HG02884 (cell line): ENCODE results near the gene TMEM253.

Source experiments
- ATAC-seq: cut with Tn5 transposase; IDR thresholded peaks from one replicate; pipeline ENCODE4 v1.9.1; 2021; ENCODE audit warnings: mild to moderate bottlenecking, moderate library complexity; ENCODE audit not compliant: unreplicated experiment

TMEM253 gene

DNA sequence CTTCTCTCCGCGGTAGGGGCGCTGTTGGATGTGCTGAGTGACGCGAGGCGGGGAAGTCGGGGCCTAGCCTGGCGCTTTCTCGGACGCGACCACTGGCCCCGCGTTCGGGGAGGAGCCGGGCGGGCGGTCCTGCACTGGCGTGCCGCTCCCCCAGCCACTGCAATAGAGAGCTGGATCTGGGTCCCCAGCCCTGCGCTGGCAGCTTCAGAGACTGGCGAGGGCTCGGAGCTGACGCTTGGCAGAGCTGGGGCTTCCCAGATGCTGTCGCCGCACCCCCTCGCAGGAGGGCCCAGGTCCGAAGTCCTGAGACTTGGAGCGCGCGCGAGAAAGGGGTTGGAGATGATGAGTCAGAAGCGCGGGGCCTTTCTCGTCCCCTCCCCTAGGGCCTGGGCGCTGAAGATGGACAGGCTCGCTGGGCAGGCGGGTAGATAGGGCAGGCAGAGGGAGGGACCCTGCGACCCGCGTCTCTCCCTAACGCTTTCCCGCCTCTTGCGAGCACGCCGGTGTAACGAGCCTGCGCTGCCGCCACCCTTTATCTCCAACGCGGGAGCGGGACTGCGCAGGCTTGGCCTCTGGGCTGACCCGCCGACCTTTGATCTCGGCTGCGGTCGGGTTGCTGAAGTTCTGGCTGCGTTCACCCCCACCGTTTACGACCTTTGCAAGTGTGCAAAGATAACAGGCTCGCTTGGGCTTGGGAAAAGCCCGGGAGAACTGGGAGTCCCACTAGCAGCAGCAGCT is 3.0 kb downstream of the TMEM253 start:
- ATAC-seq = peak; percentile 88

DNA sequence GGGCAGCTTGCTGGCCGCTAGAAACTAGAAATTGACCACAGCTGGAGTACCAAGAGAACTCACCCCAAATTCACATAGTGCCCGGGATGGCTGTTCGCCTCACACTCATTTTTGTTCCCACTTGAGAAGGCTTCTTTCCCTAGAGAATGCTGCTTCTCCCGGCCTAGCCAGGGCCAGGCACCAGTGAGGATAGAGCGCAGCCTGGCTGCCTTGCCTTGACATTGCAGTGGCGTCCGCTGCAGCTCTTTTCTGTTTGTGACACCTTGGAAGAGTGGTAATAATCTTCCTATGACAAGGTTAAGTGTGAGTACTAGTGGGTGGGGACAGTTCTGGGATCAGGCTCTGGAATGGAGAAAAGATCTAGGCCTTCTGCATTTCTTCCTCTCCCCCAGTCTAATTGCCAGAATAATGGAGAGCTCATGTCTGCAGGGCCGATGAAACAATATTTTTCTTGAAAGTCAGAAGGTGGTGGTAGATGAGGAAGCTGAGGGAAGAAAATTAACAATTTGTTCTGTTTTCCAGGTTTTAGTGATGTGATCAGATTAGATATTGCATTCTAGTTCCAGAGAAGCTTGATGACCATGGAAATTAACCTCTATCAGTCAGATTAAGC is 3.7 kb downstream of the TMEM253 start:
- peak; percentile 32 for ATAC-seq

DNA sequence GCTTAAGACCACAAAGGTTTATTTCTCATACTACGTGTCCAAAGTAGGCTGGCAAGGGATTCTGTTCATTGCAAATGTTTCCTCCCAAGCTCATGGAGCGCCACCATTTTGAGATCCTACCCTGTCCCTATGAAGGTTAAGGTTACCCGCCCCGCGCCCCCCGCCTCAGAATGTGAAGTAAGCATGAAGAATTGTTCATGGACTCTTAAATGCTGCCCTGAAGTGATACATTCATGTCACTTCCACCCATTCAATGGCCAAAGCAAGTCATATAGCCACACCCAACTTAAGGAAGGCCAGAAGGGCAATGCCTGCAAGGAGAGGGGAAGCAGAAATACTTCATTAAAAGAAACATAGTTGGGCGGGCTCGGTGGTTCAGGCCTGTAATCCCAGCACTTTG is 4.2 kb downstream of the TMEM253 start:
- ATAC-seq = no peak

DNA sequence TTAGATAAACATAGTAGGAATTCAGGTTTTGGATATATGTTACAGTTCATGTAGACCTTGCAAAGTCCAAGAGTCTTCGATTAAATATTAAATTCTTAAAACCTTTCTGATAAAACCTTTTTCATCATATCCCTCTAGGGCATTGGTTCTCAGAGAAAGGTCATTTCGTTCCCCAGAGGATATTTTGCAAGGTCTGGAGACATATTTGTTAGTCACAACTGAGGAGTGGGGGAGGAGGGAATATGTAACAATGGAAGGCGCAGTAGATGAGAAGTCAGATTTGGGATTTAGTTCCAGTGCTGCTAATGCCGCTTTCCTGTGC is 5.3 kb downstream of the TMEM253 start:
- ATAC-seq = no peak

DNA sequence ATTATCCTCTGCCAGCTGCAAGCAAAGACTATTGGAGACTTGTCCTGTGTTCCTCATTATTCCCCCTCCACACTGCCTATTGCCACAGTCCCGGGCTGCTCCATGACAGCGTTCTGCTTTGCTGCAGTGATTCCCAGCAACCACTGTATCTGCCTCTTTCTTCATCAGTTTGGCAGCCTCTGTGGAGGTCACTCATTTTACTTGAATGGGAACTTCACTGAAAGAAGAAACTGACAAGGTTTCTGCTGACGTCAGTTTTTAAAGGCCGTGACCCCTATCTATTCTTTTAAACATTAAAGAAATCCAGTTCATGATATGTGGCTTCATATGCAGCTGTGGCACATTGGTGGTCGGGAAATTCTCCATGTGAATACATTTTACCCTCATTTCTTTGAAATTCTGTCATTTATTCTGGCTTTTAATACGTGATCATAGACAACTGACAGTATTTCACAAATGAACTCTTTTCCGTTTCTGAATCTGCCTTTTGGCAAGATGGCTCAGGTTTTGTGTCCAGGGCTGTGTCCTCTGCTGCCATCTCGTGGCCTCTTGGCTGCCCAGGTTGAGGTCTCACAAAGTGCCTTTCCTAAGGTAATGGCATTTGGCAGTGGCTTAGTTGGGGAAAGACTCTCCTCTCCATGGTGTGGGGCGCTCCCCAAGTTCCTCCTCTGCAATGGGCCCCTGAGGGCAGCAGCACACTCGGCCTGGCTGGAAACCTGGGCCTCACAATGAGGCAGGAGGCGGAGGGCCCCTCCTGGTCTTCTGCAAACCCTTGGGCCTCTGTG is 5.8 kb downstream of the TMEM253 start:
- ATAC-seq = no peak

DNA sequence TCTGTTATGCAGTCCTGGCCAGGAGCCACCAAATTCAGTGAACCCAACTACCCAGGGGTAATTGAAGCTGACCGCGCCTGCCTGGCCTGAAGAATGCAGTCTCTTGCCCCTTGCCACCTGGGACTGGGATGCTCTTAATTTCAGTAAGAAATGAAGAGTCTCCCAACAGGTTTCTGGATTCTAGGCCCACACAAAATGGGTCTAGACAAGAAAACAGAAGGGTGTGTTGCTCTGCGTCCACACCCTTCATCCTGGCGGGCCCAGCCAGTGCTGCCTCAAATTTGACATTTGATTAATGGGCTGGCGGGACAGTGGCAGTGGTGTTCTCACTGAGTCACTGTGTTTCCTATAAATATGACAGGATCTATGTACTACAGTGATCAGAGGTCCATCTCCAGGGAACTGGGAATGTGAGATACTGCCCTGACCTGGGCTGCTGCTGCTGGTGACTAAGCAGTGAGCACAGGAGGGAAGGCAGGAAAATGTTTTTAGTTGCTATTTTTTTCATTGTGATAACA is 6.5 kb downstream of the TMEM253 start:
- no peak for ATAC-seq

DNA sequence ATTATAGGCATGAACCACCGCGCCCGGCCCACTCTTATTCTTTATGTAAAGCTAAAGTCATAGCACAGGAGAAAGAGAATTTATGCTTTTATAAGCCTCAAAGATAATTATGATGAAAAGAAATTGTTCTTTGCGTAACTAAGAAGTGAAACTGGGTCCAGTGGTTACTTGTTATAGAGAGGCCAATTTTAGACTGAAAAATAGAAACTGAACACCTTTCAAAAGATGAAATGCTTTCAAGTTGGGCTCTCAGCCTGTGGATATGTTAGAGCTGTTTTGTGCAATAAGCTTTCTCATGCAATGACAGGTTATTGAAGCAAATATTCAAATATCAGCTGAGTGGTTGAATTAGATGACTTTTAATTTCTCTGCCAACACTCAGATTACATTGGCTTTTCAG is 7.9 kb downstream of the TMEM253 start:
- ATAC-seq = no peak

DNA sequence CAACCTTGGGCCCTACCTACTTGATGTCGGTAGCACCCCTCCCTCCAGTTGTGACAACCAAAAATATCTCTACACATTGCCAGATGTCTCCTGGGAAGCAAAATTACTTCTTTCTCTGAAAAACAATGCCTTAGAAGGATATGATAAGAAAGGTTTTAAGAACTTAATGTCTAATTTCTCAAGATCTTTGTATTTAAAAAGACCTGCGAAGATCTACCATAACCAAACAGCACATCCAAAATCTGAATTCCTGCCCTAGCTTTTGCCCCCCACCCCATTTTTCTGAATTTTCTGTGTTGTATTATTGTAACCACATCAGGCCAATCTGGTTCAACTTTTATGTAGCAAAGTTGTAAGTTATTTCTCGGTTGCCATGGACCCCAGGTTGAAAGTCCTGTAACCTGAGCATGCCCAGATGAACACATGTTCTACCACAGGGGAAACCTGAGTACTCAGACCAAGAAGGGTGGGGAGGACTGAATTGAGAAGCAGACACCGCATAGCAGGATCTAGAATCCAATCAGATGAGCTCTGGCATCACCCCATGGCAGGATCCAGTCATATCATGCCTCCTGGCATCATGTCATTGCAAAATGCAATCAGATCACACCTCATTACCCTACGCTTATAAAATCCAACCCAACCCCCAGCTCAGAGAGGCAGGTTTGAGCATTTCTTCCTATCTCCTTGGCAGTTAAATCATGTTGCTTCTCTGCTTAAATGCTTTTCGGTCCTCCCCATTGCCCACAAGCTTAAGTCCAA is 8.7 kb downstream of the TMEM253 start:
- ATAC-seq = no peak

DNA sequence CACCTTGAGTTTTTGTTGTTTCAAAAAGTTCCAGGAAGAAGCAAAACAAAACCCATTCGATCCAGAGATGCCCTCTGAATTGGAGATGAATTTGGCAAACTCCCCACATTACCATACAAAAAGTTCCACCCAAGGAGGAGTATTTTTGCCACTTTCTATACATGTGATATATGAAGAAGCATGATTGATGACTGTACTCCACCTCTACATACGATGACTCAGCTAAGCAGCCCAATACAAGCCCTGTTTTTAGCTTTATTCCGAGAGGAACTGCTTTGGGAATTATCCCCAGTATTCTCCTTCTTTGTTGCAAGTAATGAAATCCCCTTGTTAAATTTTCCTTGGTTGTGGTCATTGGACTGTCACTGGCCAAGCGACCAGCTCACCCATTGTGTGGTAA is 11.4 kb downstream of the TMEM253 start:
- ATAC-seq = no peak

DNA sequence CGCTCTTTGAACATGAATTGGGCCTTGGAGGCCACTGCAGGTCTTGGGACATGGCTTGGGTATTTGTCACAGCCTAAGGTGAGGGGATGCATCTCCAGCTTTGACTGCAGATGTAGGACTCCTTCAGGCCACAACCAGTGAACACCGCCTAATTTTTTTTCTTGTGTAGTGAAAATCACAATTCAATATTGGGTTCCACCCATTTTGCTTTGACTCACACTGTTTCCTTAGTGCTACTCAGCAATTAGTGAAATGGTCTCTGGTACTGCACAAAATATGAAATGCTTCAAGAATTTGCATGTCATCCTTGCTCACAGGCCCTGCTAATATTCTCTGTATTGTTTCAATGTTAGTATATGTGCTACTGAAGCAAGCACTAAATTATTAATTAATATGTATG is 12.5 kb downstream of the TMEM253 start:
- no peak for ATAC-seq

DNA sequence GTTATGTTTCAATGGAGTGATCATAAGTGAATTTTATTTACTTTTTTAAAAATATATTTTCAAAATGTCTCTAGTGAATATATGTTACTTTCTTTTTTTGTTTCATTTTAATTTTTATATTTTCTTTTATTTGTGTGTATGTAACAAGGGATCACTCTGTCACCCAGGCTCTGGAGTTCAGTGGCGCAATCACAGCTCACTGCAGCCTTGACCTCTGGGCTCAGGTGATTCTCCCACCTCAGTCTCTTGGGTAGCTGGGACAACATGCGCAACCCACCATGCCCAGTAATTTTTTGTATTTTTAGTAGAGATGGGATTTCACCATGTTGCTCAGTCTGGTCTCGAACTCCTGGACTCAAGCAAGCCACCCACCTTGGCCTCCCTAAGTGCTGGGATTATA is 18.1 kb downstream of the TMEM253 start:
- ATAC-seq = no peak

DNA sequence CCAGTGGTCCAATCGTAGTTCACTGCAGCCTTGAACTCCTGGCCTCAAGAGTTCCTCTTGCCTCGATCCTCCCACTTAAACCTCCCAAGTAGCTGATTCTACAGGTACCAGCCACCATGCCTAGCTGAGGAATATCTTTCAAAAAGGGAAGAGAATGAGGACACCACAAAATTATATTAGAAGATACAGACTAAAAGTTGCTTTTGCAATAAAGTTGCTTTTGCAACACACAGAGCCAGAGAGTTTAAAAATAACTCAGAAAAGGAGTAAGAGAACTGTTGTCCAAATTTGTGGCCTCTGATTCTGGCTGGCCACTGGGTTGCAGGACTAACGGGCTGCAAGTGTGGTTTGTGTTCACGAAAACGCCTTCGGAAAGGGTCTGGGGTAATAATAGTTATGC is 19.8 kb downstream of the TMEM253 start:
- ATAC-seq = no peak

DNA sequence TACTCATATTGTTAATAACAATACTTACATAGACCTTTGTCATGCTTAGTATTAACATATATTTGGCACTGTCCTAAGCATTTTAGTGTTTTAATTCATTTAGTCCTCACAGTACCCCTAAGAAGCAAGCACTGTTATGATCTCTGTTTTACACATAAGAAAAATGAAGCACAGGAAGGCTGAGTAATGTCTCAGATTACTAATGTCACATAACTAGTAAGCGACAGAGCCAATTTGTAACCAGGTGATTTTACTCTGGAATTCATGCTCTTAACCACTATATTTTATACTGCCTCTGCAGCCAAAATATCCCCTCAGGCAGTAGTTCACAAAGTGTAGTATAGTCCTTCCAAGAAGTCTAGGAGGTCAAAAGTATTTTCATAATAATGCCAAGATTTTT is 20.3 kb downstream of the TMEM253 start:
- no peak for ATAC-seq

DNA sequence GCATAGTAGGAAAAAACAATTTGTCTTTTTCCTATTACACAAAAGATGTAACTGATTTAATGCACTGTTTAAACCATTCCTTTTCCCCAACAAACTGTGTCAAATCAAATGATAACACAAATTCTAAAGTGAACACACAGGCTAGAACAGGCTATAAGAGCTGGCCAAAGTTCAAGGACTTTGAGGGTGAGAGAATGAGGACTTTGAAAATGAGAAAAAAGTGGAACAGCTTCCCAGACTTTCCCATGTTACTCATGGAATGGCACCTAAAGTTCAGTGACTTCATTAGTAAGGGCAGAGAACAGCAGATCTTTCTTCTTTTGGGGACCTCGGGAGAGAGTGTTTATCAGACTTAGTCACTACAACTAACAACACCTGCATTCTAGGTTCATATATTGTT is 22.6 kb downstream of the TMEM253 start:
- ATAC-seq = no peak

DNA sequence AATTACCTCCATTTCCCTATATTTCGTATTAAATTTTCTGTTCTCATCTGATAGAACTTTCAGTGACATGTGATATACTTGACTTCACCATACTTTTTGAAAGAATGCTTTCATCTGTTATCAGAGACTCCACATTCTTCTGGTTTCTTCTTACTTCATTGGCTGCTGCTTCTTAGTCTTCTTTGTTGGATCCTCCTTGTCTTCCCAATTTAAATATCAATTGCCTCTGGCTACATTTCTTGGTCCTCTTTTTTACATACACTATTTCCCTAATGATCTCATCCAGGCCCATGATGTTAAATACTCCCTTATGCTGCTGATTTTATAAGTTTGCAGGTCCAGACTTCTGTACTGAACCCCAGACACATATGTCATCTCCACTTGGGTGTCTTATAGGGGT is 33.0 kb downstream of the TMEM253 start:
- no peak for ATAC-seq

DNA sequence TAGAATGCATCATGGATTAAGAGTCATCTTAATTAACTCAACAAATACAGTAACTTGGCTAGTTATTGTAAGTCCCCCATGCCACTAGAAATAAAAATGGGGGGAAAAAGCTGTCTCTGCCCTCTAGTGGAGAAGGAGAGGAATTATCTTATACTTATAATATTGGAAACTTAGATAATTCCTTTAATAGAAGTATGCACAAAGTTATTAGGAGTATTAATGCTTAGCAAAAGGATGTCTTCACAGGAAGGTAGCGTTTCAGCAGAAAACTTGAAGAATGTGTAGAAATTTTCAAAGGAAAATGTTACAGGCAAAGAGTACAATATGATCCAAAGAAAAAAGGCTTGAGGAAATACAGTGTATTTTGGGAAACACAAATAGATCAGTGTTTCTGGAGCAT is 35.2 kb downstream of the TMEM253 start:
- ATAC-seq = no peak

DNA sequence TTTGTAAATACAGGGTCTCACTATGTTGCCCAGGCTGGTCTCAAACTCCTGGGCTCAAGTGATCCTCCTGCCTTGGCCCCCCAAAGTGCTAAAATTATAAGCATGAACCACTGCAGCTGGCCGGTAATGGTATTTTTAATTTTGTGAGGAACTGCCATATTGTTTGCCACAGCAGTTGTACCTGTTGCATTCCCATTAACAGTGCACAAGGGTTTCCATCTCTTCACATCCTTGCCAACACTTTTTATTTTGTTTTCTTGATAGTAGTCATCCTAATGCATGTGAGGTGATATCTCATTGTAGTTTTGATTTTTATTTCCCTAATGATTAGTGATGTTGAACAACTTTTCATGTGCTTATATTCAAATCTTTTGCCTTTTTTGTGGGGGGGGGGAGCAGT is 41.5 kb downstream of the TMEM253 start:
- ATAC-seq = no peak

DNA sequence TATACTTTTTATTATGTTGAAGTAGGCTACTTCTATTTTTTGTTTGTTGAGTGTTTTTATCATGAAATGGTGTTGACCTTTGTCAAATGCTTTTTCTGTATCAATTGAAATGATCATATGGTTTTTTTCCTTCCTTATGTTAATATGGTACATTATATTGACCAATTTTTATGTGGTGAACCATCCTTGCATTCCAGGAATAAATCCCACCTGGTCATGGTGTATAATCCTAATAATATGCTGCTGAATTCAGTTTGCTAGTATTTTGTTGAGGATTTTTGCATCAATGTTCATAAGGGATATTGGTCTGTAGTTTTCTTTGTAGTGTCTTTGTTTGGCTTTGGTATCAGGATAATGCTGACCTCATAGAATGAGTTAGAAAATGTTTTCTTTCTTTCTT is 44.6 kb downstream of the TMEM253 start:
- ATAC-seq = no peak

DNA sequence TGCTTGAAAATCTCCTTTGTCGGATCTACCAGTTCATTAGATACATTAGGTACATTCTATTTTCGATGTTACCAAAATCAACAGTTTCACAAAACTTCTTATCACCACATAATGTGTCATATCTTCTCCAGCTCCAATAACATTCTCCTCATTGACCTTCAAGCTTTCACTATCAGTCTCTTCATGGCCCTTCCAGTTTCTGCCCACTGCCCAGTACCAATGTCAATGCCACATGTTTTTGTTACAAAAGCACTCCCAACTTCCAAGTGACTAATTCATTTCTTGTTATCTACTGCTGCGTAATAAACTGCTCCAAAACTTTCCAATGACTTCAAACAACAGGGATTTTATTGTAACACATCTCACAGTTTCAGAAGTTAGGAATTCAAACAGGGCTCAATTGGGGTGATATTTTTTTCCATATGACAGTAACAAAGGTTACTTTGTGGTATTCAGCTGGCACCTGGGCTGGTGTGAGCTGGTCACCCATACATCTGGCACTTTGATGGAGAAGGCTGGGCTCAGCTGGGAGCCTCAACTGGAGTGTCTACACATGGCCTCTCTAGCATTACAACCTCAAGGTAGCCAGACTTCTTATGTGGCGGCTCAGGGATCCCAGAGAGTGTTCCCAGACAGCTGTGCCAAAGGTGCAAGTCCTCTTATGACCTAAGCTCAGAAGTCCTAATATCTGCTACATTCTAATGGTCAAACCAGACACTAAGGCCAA is 48.9 kb downstream of the TMEM253 start:
- ATAC-seq = no peak
